GM23248 (cell line): ENCODE data around the gene TSPYL6.

Experiments used
- EZH2 ChIP-seq: fragments of 200-600 bp; sonication (generic); IDR thresholded peaks from 2 replicates; pipeline ENCODE4 v1.6.1; 2018; ENCODE audit warnings: antibody characterized with exemption, mild to moderate bottlenecking; ENCODE audit not compliant: insufficient read depth, poor library complexity, severe bottlenecking
- EZH2phosphoT487 ChIP-seq: fragments of 200-600 bp; sonication (generic); IDR thresholded peaks from 2 replicates; pipeline ENCODE4 v1.6.1; 2018; ENCODE audit warnings: antibody characterized with exemption, moderate library complexity, mild to moderate bottlenecking, low read depth; ENCODE audit not compliant: insufficient read depth

DNA sequence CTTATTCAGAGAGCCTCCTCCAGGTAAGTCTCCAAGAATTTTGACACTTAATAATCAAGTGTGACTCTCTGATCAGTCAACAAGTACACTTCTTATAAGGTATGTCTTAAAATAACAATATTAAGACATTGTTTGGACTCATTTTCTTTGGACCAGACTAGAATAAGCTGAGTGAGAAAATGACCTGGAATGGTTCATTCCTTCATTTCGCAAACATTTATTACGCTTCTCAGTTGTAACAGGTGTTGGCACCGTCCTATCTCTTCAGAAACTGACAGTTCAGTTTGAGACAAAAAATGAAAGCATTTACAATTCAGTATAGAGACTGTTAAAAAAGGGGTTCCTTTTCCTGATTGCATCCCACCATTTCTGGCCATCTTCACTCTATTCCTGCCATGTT lies 46.6 kb downstream of the TSPYL6 start:
- no peak for TF ChIP-seq EZH2phosphoT487
- no peak for TF ChIP-seq EZH2
